GM10248 (cell line): Measurements from ENCODE around the gene ADGRG1.

Source experiments
- CTCF ChIA-PET: fragments of 300-600 bp; sonication (Branson Sonifier 250); formaldehyde crosslinking; extraction: SDS; loops from one replicate; lab custom pipeline; 2021; ENCODE audit warnings: antibody characterized with exemption; lab: Yijun Ruan, JAX
- POLR2A ChIA-PET: fragments of 350-650 bp; sonication (Branson Sonifier 250); formaldehyde crosslinking; extraction: SDS; loops from one replicate; lab custom pipeline; 2020; ENCODE audit warnings: antibody characterized with exemption; lab: Yijun Ruan, JAX
- DNase-seq: peaks from one replicate; pipeline ENCODE4 v3.0.0; 2012; ENCODE audit errors: extremely low spot score
- CTCF ChIP-seq: IDR thresholded peaks from 2 replicates; pipeline ENCODE4 v1.5.1; 2012; ENCODE audit warnings: mild to moderate bottlenecking, low read depth; ENCODE audit errors: extremely low read depth, missing control alignments, control extremely low read depth

ADGRG1 gene

GRCh38 chr16:57661936-57662906, 33.8 kb downstream of the ADGRG1 start:
- no peak for TF ChIP-seq CTCF
- DNase-seq: no peak
- CTCF ChIA-PET: interaction anchor here (1.0 to 4.6 kb wide), 4 partner anchors 9 to 86 kb away, joined by 4 to 26 read pairs (median 8); no protein-coding TSS in a partner anchor
- POLR2A ChIA-PET: no interaction called here

- no peak for TF ChIP-seq CTCF
- CTCF ChIA-PET: interaction anchor here (4.6 kb wide), 1 partner anchor 15 kb away, joined by 26 read pairs; no protein-coding TSS in a partner anchor
- DNase-seq: no peak
- POLR2A ChIA-PET: no interaction called here
Measured at GRCh38 chr16:57663436-57663835, 35.0 kb downstream of the ADGRG1 start.

GRCh38 chr16:57663917-57664661, 35.7 kb downstream of the ADGRG1 start:
- ChIA-PET CTCF (interaction anchor here (0.6 to 4.6 kb wide), 3 partner anchors 15 to 87 kb away, joined by 3 to 26 read pairs (median 4); no protein-coding TSS in a partner anchor), POLR2A (no interaction called here)
- no peak for TF ChIP-seq CTCF
- no peak for DNase-seq

GRCh38 chr16:57664662-57665025, 36.2 kb downstream of the ADGRG1 start:
- no peak for DNase-seq
- ChIA-PET POLR2A (no interaction called here), CTCF (interaction anchor here (0.6 to 4.6 kb wide), 3 partner anchors 16 to 88 kb away, joined by 3 to 26 read pairs (median 4); no protein-coding TSS in a partner anchor)
- TF ChIP-seq CTCF: no peak

GRCh38 chr16:57665541-57665940, 37.1 kb downstream of the ADGRG1 start:
- no peak for TF ChIP-seq CTCF
- ChIA-PET CTCF (interaction anchor here (1.0 to 1.8 kb wide), 3 partner anchors 17 to 89 kb away, joined by 3 to 4 read pairs (median 4); no protein-coding TSS in a partner anchor), POLR2A (no interaction called here)
- DNase-seq: no peak
